ENCODE results near the gene GHR. TPM values are rescaled to one million over a fixed set of nuclear protein-coding genes. Genes with fewer than 3 reads are reported as not detected.

The GHR gene
- total RNA-seq, 4 donors from 2014 or later, result 6.5 to 27.2 (median 9.6) TPM

DNA sequence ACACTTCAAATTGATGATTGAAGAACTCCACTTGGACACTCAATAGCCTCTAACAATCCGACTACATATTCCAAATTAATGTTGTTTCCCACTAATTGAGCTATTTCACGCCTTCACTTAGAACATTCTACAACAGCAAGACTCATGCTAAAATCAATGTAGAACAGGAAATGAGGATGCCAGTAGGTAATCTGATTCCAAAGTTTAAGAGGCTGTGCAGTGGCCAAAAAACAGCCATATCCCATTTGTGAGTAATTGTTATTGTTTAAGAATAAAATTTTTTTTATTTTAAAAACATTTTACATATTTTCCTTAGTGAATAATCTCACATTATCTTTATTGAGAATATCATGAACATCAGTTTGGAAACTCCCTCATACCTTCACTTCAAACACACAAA is 35.7 kb upstream of the GHR start:
- TF ChIP-seq EP300 (IDR thresholded peaks at IDR 0.05) (no peak), POLR2A (IDR thresholded peaks at IDR 0.05) (no peak), POLR2AphosphoS5 (IDR thresholded peaks at IDR 0.05) (no peak)
- TF ChIP-seq, protein P1, sequence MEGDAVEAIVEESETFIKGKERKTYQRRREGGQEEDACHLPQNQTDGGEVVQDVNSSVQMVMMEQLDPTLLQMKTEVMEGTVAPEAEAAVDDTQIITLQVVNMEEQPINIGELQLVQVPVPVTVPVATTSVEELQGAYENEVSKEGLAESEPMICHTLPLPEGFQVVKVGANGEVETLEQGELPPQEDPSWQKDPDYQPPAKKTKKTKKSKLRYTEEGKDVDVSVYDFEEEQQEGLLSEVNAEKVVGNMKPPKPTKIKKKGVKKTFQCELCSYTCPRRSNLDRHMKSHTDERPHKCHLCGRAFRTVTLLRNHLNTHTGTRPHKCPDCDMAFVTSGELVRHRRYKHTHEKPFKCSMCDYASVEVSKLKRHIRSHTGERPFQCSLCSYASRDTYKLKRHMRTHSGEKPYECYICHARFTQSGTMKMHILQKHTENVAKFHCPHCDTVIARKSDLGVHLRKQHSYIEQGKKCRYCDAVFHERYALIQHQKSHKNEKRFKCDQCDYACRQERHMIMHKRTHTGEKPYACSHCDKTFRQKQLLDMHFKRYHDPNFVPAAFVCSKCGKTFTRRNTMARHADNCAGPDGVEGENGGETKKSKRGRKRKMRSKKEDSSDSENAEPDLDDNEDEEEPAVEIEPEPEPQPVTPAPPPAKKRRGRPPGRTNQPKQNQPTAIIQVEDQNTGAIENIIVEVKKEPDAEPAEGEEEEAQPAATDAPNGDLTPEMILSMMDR (IDR thresholded peaks at IDR 0.05), result no peak
- no peaks in the 10 kb centered on the region for H3K36me3 ChIP-seq
- WGBS, 2 donors (ENCODE audit: low coverage in 1 of 2), result 77 to 83% methylated on average over 2 of the region's 2 CpGs
- H3K27ac ChIP-seq, result no peak overlapping the region
- no peak for ATAC-seq
- no peak overlapping the region for H3K4me3 ChIP-seq
- H3K9me3 ChIP-seq, result peaks cover 0 to 1% (median 0%) of the 10 kb centered on the region in 3 donors
- no peaks in the 10 kb centered on the region for H3K27me3 ChIP-seq
- no peaks in the 10 kb centered on the region for H3K4me1 ChIP-seq

DNA sequence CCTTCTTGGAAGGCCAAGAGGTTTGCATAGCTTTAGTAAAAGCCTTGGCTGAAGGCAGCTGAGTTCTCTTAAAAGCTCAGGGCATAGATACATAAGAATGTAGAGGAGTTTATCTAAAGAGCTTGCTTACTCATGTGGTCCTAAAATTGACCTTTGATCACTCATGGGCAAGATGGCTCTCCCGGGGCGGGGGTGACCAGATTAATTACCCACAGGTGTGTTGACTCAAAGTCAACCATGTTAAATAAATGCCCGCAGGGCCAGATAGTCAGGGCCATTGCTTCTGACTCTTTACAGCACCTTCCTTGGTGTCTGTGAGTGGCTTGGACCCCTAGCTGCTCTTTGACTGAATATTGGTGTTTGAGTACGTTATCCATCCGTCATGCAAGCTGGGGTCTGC is 33.1 kb upstream of the GHR start:
- 33% methylated on average over 5 of the region's 5 CpGs; no CpG with 5 or more reads in 1 of the 2 donors for WGBS, 2 donors (ENCODE audit: low coverage in 1 of 2)
- no peak overlapping the region for H3K4me3 ChIP-seq
- H3K27ac ChIP-seq, result no peak overlapping the region
- TF ChIP-seq, protein P1 (IDR thresholded peaks at IDR 0.05), result no peak
- TF ChIP-seq POLR2A (IDR thresholded peaks at IDR 0.05), result no peak
- TF ChIP-seq POLR2AphosphoS5 (IDR thresholded peaks at IDR 0.05), result no peak
- TF ChIP-seq EP300 (IDR thresholded peaks at IDR 0.05), result no peak
- H3K4me1 ChIP-seq, result no peaks in the 10 kb centered on the region
- H3K9me3 ChIP-seq, result peaks cover 0 to 6% (median 0%) of the 10 kb centered on the region in 3 donors
- H3K36me3 ChIP-seq, result no peaks in the 10 kb centered on the region
- ATAC-seq, result no peak
- H3K27me3 ChIP-seq, result no peaks in the 10 kb centered on the region

DNA sequence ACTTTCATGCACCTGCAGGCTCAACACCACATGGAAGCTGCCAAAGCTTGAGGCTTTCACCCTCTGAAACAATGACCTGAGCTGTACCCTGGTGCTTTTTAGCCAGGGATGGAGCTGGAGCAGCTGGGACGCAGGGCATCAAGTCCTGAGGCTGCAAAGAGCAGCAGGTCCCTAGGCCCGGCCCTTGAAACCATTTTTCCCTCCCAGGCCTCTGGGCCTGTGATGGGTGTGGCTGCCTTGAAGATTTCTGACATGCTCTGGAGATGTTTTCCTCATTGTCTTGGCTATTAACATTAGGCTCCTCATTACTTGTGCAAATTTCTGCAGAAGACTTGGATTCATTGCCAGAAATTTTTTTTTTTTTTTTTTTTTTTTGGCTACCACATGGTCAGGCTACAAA is 30.3 kb upstream of the GHR start:
- Histone ChIP-seq H3K27me3 (no peaks in the 10 kb centered on the region), H3K4me3 (no peak overlapping the region), H3K9me3 (peaks cover 0 to 6% (median 0%) of the 10 kb centered on the region in 3 donors), H3K36me3 (no peaks in the 10 kb centered on the region), H3K27ac (no peak overlapping the region), H3K4me1 (no peaks in the 10 kb centered on the region)
- no peak for TF ChIP-seq EP300 (IDR thresholded peaks at IDR 0.05)
- no peak for TF ChIP-seq POLR2AphosphoS5 (IDR thresholded peaks at IDR 0.05)
- TF ChIP-seq, protein P1 (IDR thresholded peaks at IDR 0.05), result no peak
- no peak for TF ChIP-seq POLR2A (IDR thresholded peaks at IDR 0.05)
- WGBS, 2 donors (ENCODE audit: low coverage in 1 of 2), result 57% methylated on average over 1 of the region's 2 CpGs; no CpG with 5 or more reads in 1 of the 2 donors
- ATAC-seq, result no peak

DNA sequence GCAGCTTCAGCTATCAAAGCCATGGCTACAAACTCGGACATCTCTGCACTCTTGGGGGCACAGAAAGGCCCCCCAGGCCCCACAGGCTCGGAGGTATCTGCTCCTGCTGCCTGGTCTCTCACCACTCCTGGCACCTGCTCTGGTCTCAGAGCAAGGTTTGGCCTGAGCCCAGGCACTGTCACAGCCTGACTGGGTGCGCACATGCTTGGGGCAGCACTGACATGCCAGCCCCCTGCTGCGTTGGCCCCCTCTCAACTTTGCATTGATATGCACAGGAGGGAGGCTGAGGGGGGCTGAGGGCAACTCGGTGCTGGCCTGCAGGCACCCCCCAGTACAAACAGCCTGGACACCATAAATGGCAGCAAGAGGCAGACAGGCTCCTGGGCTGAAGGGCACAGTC is 27.1 kb upstream of the GHR start:
- WGBS, 2 donors (ENCODE audit: low coverage in 1 of 2), result no CpG with 5 or more reads among the region's 5 CpGs
- ATAC-seq, result no peak
- Histone ChIP-seq H3K4me1 (no peaks in the 10 kb centered on the region), H3K4me3 (no peak overlapping the region), H3K36me3 (no peaks in the 10 kb centered on the region), H3K27ac (no peak overlapping the region), H3K27me3 (no peaks in the 10 kb centered on the region), H3K9me3 (peaks cover 0 to 6% (median 0%) of the 10 kb centered on the region in 3 donors)
- TF ChIP-seq, protein P1 (IDR thresholded peaks at IDR 0.05), result no peak
- TF ChIP-seq POLR2A (IDR thresholded peaks at IDR 0.05) (no peak), EP300 (IDR thresholded peaks at IDR 0.05) (no peak), POLR2AphosphoS5 (IDR thresholded peaks at IDR 0.05) (no peak)

DNA sequence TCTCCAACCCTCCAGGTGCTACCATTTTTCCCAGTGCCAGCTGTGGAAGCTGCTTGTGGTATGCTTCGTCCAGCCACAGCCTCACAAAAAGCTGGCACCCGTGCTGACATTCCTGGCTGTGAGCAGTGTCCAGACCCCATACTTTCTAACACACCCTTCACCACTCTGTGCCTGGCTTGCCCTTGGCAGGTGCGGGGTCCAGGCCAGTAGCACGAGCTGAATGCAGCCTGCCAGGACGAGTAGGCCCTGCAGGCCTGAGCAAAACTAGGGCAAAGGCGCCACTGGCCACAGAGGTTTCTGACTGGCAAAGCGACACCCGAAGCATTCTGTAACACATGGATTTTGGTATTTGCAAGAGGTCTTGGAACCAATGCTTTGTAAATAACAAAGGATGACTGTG is 26.0 kb upstream of the GHR start:
- Histone ChIP-seq H3K36me3 (no peaks in the 10 kb centered on the region), H3K27ac (no peak overlapping the region), H3K9me3 (peaks cover 0 to 6% (median 0%) of the 10 kb centered on the region in 3 donors), H3K4me3 (no peak overlapping the region), H3K4me1 (no peaks in the 10 kb centered on the region), H3K27me3 (no peaks in the 10 kb centered on the region)
- TF ChIP-seq EP300 (IDR thresholded peaks at IDR 0.05), result no peak
- TF ChIP-seq, protein P1 (IDR thresholded peaks at IDR 0.05), result no peak
- no peak for TF ChIP-seq POLR2AphosphoS5 (IDR thresholded peaks at IDR 0.05)
- TF ChIP-seq POLR2A (IDR thresholded peaks at IDR 0.05), result no peak
- 100% methylated on average over 2 of the region's 8 CpGs for WGBS, 2 donors (ENCODE audit: low coverage in 1 of 2)
- no peak for ATAC-seq
